ENCODE measurements around the gene TCP11L1. TPM values are rescaled to one million over a fixed set of nuclear protein-coding genes. Genes with fewer than 3 reads are reported as not detected.

Gene TCP11L1
- total RNA-seq, result 18.1 TPM
- long read RNA-seq, partial matches to known transcripts, result 3 of 12 reads
- long read RNA-seq, other reads (novel, unspliced or antisense), result 4 of 12 reads

- intact Hi-C loops (cut with DNase I), result no loop called here
- H3K4me1 ChIP-seq, result peaks cover 15% of the 10 kb centered on the region
- H3K27me3 ChIP-seq (ENCODE audit: low read depth), result no peaks in the 10 kb centered on the region
- H3K4me3 ChIP-seq, result peak within 1 kb of the TSS; percentile 97
- peak; percentile 95 for ATAC-seq
- DNase-seq, result peak; percentile 85
- no peak for TF ChIP-seq CTCF (IDR thresholded peaks at IDR 0.05)
- H3K36me3 ChIP-seq, result peaks cover 6% of the 10 kb centered on the region
- H3K27ac ChIP-seq, result peak within 1 kb of the TSS; percentile 99
- no peaks in the 10 kb centered on the region for H3K9me3 ChIP-seq
These were observed at the start of gene TCP11L1 for GRCh38 chr11:33039274-33040032. TSS of gene TCP11L1 (plus strand) at chr11:33039572. CDS start at chr11:33043774, 4,202 bp downstream.

GRCh38 chr11:32990481-32990880 is 48.9 kb upstream of the TCP11L1 start:
- Histone ChIP-seq H3K27ac (no peak overlapping the region), H3K4me1 (no peaks in the 10 kb centered on the region), H3K4me3 (no peak overlapping the region), H3K9me3 (peaks cover 6% of the 10 kb centered on the region), H3K36me3 (no peaks in the 10 kb centered on the region), H3K27me3 (ENCODE audit: low read depth) (no peaks in the 10 kb centered on the region)
- ATAC-seq, result no peak
- TF ChIP-seq CTCF (IDR thresholded peaks at IDR 0.05), result no peak
- intact Hi-C loops (cut with DNase I), result no loop called here
- no peak for DNase-seq

GRCh38 chr11:32991427-32991826 is 47.9 kb upstream of the TCP11L1 start:
- TF ChIP-seq CTCF (IDR thresholded peaks at IDR 0.05), result no peak
- Histone ChIP-seq H3K4me3 (no peak overlapping the region), H3K36me3 (no peaks in the 10 kb centered on the region), H3K4me1 (no peaks in the 10 kb centered on the region), H3K27me3 (ENCODE audit: low read depth) (no peaks in the 10 kb centered on the region), H3K9me3 (peaks cover 6% of the 10 kb centered on the region), H3K27ac (no peak overlapping the region)
- DNase-seq, result no peak
- ATAC-seq, result no peak
- intact Hi-C loops (cut with DNase I), result no loop called here

GRCh38 chr11:32991898-32992297 is 47.5 kb upstream of the TCP11L1 start:
- DNase-seq (no peak), ATAC-seq (no peak)
- Histone ChIP-seq H3K36me3 (no peaks in the 10 kb centered on the region), H3K9me3 (peaks cover 6% of the 10 kb centered on the region), H3K4me3 (no peak overlapping the region), H3K4me1 (no peaks in the 10 kb centered on the region), H3K27me3 (ENCODE audit: low read depth) (no peaks in the 10 kb centered on the region), H3K27ac (no peak overlapping the region)
- intact Hi-C loops (cut with DNase I), result no loop called here
- no peak for TF ChIP-seq CTCF (IDR thresholded peaks at IDR 0.05)

GRCh38 chr11:33000181-33000580 is 39.2 kb upstream of the TCP11L1 start:
- no peak overlapping the region for H3K27ac ChIP-seq
- ATAC-seq (no peak), DNase-seq (no peak)
- TF ChIP-seq CTCF (IDR thresholded peaks at IDR 0.05), result no peak
- no peaks in the 10 kb centered on the region for H3K36me3 ChIP-seq
- H3K27me3 ChIP-seq (ENCODE audit: low read depth), result no peaks in the 10 kb centered on the region
- H3K4me3 ChIP-seq, result no peak overlapping the region
- H3K4me1 ChIP-seq, result no peaks in the 10 kb centered on the region
- no peaks in the 10 kb centered on the region for H3K9me3 ChIP-seq
- intact Hi-C loops (cut with DNase I), result no loop called here

Data from lower lobe of right lung (tissue), 2 donors.